ENCODE measurements around the gene RMDN3.

Gene RMDN3

DNA sequence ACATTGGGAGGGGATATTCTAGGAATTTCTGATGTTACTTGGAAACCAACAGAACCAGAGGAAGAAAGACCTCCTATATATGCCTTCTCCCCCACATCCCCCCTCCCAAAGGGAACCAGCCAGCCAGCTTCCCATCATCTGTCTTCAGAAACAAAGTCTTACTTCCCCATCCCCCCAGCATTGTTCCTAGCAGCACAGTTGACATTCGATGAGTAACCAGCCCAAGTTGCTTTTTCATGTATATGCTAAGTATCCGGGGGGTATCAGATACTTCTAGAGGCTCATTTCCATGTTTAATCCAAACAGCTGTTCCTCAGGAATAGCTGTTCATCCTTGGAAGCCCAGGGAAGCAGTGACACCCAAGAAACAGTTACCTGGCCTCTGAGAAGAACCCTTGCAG is 16.0 kb downstream of the RMDN3 start:
- Histone ChIP-seq H4K20me1 (ENCODE audit: insufficient read depth, low read length, poor library complexity, severe bottlenecking) (no peaks in the 10 kb centered on the region), H3K9ac (ENCODE audit: low read depth, low read length, poor library complexity, severe bottlenecking) (no peak overlapping the region), H3K36me3 (ENCODE audit: insufficient read depth, low read length) (peaks cover 77% of the 10 kb centered on the region; the same call in 1 of the 2 replicates), H3K9me3 (ENCODE audit: insufficient read depth, low read depth, low read length) (no peaks in the 10 kb centered on the region), H2AFZ (ENCODE audit: low read length) (no peak overlapping the region), H3K4me2 (ENCODE audit: low read depth, low read length, poor library complexity, severe bottlenecking) (no peak overlapping the region), H3K9me2 (replicated peaks; ENCODE audit: low read depth, low read length) (no peaks in the 10 kb centered on the region), H3K79me2 (ENCODE audit: insufficient read depth, low read length) (no peaks in the 10 kb centered on the region), H3K4me1 (ENCODE audit: insufficient read depth, low read length, poor library complexity, severe bottlenecking) (no peaks in the 10 kb centered on the region), H3K4me3 (ENCODE audit: low read length, poor library complexity, severe bottlenecking) (no peak overlapping the region), H3F3A (ENCODE audit: low read depth) (0 out of 2 replicates have a peak, but pooled peaks cover 3% of the 10 kb centered on the region), H3K27me3 (ENCODE audit: insufficient read depth, low read length, poor library complexity, severe bottlenecking) (no peaks in the 10 kb centered on the region)
- no peak for TF ChIP-seq EZH2phosphoT487 (IDR thresholded peaks at IDR 0.05; ENCODE audit: borderline replicate concordance)
- TF ChIP-seq, protein P1, sequence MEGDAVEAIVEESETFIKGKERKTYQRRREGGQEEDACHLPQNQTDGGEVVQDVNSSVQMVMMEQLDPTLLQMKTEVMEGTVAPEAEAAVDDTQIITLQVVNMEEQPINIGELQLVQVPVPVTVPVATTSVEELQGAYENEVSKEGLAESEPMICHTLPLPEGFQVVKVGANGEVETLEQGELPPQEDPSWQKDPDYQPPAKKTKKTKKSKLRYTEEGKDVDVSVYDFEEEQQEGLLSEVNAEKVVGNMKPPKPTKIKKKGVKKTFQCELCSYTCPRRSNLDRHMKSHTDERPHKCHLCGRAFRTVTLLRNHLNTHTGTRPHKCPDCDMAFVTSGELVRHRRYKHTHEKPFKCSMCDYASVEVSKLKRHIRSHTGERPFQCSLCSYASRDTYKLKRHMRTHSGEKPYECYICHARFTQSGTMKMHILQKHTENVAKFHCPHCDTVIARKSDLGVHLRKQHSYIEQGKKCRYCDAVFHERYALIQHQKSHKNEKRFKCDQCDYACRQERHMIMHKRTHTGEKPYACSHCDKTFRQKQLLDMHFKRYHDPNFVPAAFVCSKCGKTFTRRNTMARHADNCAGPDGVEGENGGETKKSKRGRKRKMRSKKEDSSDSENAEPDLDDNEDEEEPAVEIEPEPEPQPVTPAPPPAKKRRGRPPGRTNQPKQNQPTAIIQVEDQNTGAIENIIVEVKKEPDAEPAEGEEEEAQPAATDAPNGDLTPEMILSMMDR (conservative IDR thresholded peaks at IDR 0.05; ENCODE audit: low read length): no peak

- Histone ChIP-seq H3F3A (ENCODE audit: low read depth) (0 out of 2 replicates have a peak, but pooled peaks cover 3% of the 10 kb centered on the region), H3K9me2 (replicated peaks; ENCODE audit: low read depth, low read length) (no peaks in the 10 kb centered on the region), H3K79me2 (ENCODE audit: insufficient read depth, low read length) (no peaks in the 10 kb centered on the region), H3K9ac (ENCODE audit: low read depth, low read length, poor library complexity, severe bottlenecking) (no peak overlapping the region), H3K27me3 (ENCODE audit: insufficient read depth, low read length, poor library complexity, severe bottlenecking) (no peaks in the 10 kb centered on the region), H3K4me3 (ENCODE audit: low read length, poor library complexity, severe bottlenecking) (no peak overlapping the region), H2AFZ (ENCODE audit: low read length) (no peak overlapping the region), H3K4me1 (ENCODE audit: insufficient read depth, low read length, poor library complexity, severe bottlenecking) (no peaks in the 10 kb centered on the region), H3K4me2 (ENCODE audit: low read depth, low read length, poor library complexity, severe bottlenecking) (no peak overlapping the region), H4K20me1 (ENCODE audit: insufficient read depth, low read length, poor library complexity, severe bottlenecking) (no peaks in the 10 kb centered on the region), H3K9me3 (ENCODE audit: insufficient read depth, low read depth, low read length) (no peaks in the 10 kb centered on the region), H3K36me3 (ENCODE audit: insufficient read depth, low read length) (peaks cover 74% of the 10 kb centered on the region; the same call in 1 of the 2 replicates)
- no peak for TF ChIP-seq EZH2phosphoT487 (IDR thresholded peaks at IDR 0.05; ENCODE audit: borderline replicate concordance)
- TF ChIP-seq, protein P1 (conservative IDR thresholded peaks at IDR 0.05; ENCODE audit: low read length): no peak
These were observed 18.0 kb downstream of the RMDN3 start for GRCh38 chr15:40737048-40737447.

DNA sequence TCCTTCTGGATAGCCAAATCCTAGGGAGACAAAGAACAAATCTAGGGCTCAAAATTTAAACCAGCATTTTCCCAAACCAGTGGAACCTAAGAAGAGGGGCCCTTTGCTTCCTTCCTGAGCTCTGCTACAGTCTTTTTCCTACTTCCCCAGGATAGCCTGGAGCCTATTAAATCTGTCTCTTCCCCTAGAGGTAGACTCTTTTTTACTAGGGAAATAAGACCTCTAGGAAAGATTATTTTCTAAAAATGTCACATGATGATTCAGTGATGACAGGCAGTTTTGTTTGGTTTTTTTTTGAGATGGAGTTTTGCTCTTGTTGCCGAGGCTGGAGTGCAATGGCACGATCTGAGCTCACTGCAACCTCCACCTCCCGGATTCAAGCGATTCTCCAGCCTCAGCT is 18.5 kb downstream of the RMDN3 start:
- H3K27me3 ChIP-seq (ENCODE audit: insufficient read depth, low read length, poor library complexity, severe bottlenecking): no peaks in the 10 kb centered on the region
- no peaks in the 10 kb centered on the region for H3K9me3 ChIP-seq (ENCODE audit: insufficient read depth, low read depth, low read length)
- H4K20me1 ChIP-seq (ENCODE audit: insufficient read depth, low read length, poor library complexity, severe bottlenecking): no peaks in the 10 kb centered on the region
- H3K4me1 ChIP-seq (ENCODE audit: insufficient read depth, low read length, poor library complexity, severe bottlenecking): no peaks in the 10 kb centered on the region
- no peaks in the 10 kb centered on the region for H3K79me2 ChIP-seq (ENCODE audit: insufficient read depth, low read length)
- H3F3A ChIP-seq (ENCODE audit: low read depth): 0 out of 2 replicates have a peak, but pooled peaks cover 3% of the 10 kb centered on the region
- H3K9me2 ChIP-seq (replicated peaks; ENCODE audit: low read depth, low read length): no peaks in the 10 kb centered on the region
- no peak overlapping the region for H3K4me3 ChIP-seq (ENCODE audit: low read length, poor library complexity, severe bottlenecking)
- H3K4me2 ChIP-seq (ENCODE audit: low read depth, low read length, poor library complexity, severe bottlenecking): no peak overlapping the region
- TF ChIP-seq, protein P1 (conservative IDR thresholded peaks at IDR 0.05; ENCODE audit: low read length): no peak
- no peak for TF ChIP-seq EZH2phosphoT487 (IDR thresholded peaks at IDR 0.05; ENCODE audit: borderline replicate concordance)
- no peak overlapping the region for H3K9ac ChIP-seq (ENCODE audit: low read depth, low read length, poor library complexity, severe bottlenecking)
- H3K36me3 ChIP-seq (ENCODE audit: insufficient read depth, low read length): peaks cover 79% of the 10 kb centered on the region; the same call in 1 of the 2 replicates
- no peak overlapping the region for H2AFZ ChIP-seq (ENCODE audit: low read length)

All from Loucy (cell line).